PFSK-1 (cell line): ENCODE results near the gene MACC1.

Source experiments
- FOXP2 ChIP-seq: optimal IDR thresholded peaks from 2 replicates; pipeline ENCODE3; 2011; ENCODE audit warnings: borderline replicate concordance, control low read depth, inconsistent platforms; ENCODE audit not compliant: insufficient read depth; ENCODE audit errors: extremely low read length, extremely low read depth
- POLR2AphosphoS5 ChIP-seq: IDR thresholded peaks from 2 replicates; pipeline ENCODE4 v1.6.1; 2012; ENCODE audit warnings: low read depth, mild to moderate bottlenecking, control low read depth, low read length, moderate library complexity
- REST ChIP-seq, 2 experiments: IDR thresholded peaks; 2 replicates each; pipeline versions ENCODE4 v1.6.1 to v1.8.0; 2011 to 2012; ENCODE audit warnings: low read depth in 2 of 2, low read length in 2 of 2, control low read depth in 1 of 2, inconsistent platforms in 1 of 2, mild to moderate bottlenecking in 1 of 2, moderate library complexity in 1 of 2; ENCODE audit not compliant: insufficient read depth in 1 of 2
- SIN3A ChIP-seq: IDR thresholded peaks from 2 replicates; pipeline ENCODE4 v1.6.1; 2012; ENCODE audit warnings: mild to moderate bottlenecking, low read length, moderate library complexity, borderline replicate concordance; ENCODE audit not compliant: insufficient read depth
- TAF1 ChIP-seq: IDR thresholded peaks from 2 replicates; pipeline ENCODE4 v1.6.1; 2012; ENCODE audit warnings: low read length, control low read depth, borderline replicate concordance; ENCODE audit not compliant: insufficient read depth

The MACC1 gene

GRCh38 chr7:20208651-20209307 lies 8.4 kb downstream of the MACC1 start:
- TF ChIP-seq TAF1 (no peak), REST (IDR thresholded peaks at IDR 0.05; ENCODE audit: insufficient read depth in 1 of 2, low read depth in 2 of 2, low read length in 2 of 2) (no peak), SIN3A (no peak), FOXP2 (no peak), POLR2AphosphoS5 (no peak)

GRCh38 chr7:20206104-20206896 lies 10.9 kb downstream of the MACC1 start:
- no peak for TF ChIP-seq REST (IDR thresholded peaks at IDR 0.05; ENCODE audit: insufficient read depth in 1 of 2, low read depth in 2 of 2, low read length in 2 of 2)
- no peak for TF ChIP-seq TAF1
- TF ChIP-seq POLR2AphosphoS5, result no peak
- no peak for TF ChIP-seq FOXP2
- no peak for TF ChIP-seq SIN3A

GRCh38 chr7:20203316-20203715 lies 13.9 kb downstream of the MACC1 start:
- no peak for TF ChIP-seq TAF1
- TF ChIP-seq FOXP2, result no peak
- no peak for TF ChIP-seq POLR2AphosphoS5
- TF ChIP-seq REST (IDR thresholded peaks at IDR 0.05; ENCODE audit: insufficient read depth in 1 of 2, low read depth in 2 of 2, low read length in 2 of 2), result no peak

DNA sequence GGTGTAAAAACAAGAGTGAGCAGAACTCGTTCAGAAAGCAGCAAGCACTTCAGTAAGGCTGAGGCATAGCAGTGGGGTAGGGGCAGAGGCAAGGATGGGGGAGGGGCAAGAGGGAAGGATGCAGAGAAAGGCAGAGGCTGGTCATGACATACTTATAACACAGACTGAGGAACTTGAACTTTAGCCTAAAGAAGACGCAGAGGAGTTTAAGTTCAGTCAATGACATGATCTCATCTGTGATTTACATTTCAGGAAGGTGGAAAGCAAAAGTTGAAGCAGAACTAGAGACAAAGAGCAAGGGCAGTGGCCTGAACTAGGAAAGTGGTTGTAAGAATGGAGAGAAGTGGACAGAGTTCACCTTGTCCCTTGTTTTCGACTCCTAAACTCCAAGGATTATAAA lies 15.8 kb downstream of the MACC1 start:
- TF ChIP-seq SIN3A (no peak), POLR2AphosphoS5 (no peak), REST (IDR thresholded peaks at IDR 0.05; ENCODE audit: insufficient read depth in 1 of 2, low read depth in 2 of 2, low read length in 2 of 2) (no peak), TAF1 (no peak), FOXP2 (no peak)

GRCh38 chr7:20200971-20201370 lies 16.2 kb downstream of the MACC1 start:
- TF ChIP-seq REST (IDR thresholded peaks at IDR 0.05; ENCODE audit: insufficient read depth in 1 of 2, low read depth in 2 of 2, low read length in 2 of 2) (no peak), POLR2AphosphoS5 (no peak), TAF1 (no peak), SIN3A (no peak), FOXP2 (no peak)
